ENCODE results near the gene CTBS.
"Not testable (repeated sequence)": the region's sequence is repeated elsewhere in the genome, so short reads cannot be mapped to it uniquely, and the experiment has no call there.

The CTBS gene

DNA sequence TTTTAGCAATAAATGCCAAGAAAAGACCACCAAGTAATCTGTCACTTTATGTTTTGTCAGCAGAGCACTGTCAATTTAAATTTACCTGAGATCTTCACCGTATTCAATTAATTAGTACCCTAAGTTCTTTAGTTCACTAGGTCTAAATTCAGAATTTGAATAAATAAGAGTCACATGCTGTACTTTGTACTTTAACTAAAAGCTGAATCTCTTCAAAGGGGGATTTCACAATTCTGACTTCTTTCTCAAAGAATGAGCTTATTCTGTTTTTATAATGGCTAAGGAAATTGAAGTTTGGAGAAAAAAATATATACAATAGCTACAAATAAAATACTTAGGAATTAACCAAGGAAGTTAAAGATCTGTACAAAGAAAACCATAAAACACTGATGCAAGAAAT, 65.7 kb downstream of the CTBS start:
- in situ Hi-C loops (cut with MboI; ENCODE audit: low sequenced_read_pairs): no loop called here

DNA sequence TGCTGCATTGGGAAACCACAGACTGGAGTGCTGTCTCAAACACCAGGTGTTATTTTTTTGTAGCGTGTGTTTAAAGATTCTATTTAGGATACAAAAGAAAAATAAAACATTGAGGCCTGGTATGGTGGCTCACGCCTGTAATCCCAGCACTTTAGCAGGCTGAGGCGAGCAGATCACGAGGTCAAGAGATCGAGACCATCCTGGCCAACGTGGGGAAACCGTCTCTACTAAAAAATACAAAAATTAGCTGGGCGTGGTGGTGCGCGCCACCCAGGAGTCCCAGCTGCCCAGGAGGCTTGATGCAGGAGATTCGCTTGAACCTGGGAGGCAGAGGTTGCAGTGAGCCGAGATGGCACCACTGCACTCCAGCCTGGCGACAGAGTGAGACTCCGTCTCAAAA, 66.4 kb downstream of the CTBS start:
- in situ Hi-C loops (cut with MboI; ENCODE audit: low sequenced_read_pairs): not testable (repeated sequence)

DNA sequence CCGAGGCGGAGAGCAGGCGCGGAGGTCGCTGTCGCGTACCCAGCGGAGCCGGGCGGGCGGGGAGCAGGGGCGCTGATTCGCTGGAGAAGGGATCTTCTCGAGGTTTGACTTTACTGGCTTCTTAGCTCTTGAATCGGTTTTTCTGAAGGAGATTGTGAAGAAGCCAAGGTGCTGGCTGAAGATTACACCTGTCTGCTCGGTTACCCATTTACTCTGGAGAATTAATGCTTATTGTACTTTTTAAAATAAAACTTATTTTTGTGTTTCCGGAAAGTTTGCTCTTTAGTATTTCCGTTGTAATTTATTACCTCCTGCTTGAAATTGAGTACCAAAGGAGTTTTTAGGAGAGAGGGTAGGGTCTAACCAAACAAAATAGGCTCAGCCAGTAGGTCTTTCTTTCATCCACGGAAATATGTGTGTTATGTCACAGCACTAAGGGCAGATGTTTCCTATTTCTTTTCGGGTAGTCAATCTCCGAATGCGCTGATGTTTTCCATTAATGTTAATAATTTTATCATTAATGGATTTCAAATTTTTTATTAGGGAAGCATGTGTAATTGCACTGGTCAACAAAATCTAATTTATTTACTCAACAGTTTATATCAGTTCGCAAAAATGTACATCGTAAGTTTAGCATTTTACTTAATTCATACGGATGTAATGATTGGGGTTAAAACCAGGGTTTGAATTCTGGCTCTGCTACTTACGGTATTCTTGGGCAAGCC, 67.3 kb downstream of the CTBS start:
- in situ Hi-C loops (cut with MboI; ENCODE audit: low sequenced_read_pairs): no loop called here

DNA sequence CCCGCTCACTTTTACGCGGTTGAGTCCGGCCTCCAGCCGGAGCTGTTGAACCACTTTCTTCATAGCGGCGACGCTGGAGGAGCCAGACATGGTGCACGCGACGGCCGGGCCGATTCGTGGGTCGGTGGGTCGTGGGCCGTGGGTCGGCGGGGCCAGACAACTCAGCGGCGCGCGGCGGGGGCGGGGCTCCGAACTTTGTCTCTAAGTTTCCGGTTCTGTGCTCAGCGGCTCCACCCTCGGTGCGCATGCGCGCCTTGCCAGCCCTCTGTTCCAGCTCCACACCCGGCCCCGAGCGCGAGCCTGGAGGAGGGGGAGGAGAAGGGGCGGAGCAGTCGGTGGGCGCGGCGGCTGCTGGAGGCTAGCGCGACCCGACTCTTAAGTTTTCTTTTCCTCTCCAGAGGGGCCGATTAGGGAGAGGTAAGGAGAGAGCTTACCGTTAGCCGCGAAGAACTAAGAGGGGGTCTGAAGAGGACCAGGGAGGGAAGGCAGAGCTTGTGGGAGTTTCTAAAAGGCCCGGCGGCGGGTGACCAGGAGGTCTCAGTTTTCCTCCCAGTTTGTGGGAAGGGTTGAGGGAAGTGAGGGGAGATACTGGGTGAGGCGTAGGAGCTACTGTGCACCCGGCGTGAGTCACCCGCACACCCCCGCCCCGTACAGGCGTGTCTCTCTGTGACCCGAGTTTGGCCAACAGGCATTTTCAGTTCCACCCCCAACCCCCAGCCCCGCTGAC, 68.1 kb downstream of the CTBS start, which contains the start of the genes GNG5 and SPATA1:
GNG5 (minus strand) TSS at position 580 of the 727 bp plus-strand sequence; CDS start at position 90, 490 bp downstream.
SPATA1 (plus strand) TSS at position 385 of the 727 bp plus-strand sequence. CDS start 9,974 bp downstream, outside the sequence.
- in situ Hi-C loops (cut with MboI; ENCODE audit: low sequenced_read_pairs): no loop called here

DNA sequence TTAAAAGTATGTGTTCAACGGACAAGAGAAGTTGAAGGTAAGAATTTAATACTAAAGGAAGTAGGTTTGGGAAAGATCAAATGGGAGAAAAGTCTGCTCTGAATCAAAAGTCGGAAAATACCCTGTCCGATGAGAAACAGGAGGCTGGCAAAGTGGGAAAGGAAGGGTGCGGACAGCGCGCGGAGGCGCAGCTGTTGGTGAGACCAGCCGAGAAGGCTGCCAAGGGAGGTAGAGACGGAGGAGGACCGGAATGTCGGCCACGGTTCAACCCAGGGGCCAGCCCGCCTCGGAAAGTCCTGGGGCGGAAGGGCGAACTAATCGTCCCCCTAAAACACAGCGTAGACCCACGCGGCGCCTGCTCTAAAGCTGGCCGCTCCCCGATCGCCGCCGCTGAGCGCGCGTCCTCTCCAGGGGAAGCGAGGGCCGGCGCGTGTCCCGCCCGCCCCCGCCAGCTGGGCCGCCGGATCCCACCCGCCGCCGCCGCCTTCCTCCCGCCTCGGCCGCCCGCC, 68.7 kb downstream of the CTBS start:
- in situ Hi-C loops (cut with MboI; ENCODE audit: low sequenced_read_pairs): no loop called here

DNA sequence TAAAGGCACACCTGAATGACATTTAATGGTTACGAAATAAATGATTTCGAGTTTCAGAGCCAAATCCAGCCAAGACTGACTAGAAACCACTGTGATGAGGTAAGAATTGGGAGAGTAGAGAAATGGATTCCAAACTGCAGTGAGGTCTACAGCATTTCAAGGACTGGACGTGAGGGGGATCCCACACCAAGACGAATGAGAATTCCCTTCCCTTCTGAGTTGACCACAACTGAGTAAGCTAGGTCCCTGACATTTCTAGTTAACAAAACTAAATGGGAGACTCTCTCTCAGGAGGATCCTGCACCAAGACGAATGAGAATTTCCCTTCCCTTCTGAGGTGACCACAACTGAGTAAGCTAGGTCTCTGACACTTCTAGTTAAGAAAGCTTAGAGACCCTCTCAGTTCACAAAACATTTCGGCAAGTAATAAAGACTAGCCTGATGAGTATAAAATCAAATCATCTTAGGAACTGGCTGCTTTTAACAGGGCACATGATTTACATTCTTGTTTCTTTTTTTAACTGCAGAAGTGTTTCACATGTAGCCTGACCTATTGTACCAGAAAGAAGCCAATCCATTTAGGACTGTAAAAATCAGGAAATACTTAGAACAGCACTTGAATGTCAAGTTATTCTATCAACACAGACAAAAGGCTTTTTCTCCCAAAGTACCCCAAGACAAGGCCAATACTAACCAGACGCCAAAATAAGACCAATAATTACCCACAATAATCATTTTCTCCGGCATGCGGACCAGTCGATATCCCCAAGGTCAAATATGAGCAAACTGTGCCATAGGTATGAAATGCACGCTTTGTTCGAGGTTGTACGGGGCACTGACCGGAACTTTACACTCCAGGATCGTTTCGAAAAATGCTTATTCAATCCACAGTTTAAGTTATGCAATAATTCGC, 69.4 kb downstream of the CTBS start:
- in situ Hi-C loops (cut with MboI; ENCODE audit: low sequenced_read_pairs): no loop called here

DNA sequence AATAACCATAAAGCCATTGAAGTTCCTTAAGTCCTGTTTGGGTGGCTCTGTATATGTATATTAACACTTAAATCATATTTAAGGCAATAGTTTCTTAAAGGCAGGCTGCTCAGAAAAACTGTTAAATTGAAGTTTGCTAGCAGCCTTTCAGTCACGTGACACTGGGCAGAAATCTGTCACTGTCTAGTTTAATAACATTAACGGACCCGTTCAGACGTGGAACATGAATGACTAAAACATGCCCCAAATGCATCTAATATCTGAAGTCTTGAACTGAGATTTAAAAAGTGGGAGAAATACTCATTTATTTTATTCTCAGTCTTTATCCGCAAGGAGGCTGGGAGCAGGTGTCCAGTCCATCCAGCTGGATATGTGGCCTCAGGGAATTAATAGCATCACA, 71.3 kb downstream of the CTBS start:
- in situ Hi-C loops (cut with MboI; ENCODE audit: low sequenced_read_pairs): no loop called here

All from HL-60/S4 treated with retinoic acid at 250 ng/mL for 4 days and 3 days (cell line).